ENCODE results near the gene NEK4.
"Not testable (repeated sequence)": the region's sequence is repeated elsewhere in the genome, so short reads cannot be mapped to it uniquely, and the experiment has no call there.

NEK4 gene

DNA sequence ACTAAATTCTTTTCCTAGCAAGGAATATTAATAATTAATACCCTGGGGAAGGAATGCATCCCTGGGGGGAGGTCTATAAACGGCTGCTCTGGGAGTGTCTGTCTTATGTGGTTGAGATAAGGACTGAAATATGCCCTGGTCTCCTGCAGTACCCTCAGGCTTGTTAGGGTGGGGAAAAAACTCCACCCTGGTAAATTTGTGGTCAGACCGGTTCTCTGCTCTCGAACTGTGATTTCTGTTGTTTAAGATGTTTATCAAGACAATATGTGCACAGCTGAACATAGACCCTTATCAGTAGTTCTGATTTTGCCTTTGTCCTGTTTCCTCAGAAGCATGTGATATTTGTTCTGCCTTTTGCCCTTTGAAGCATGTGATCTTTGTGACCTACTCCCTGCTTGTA, 42.0 kb downstream of the NEK4 start:
- H3K4me3 ChIP-seq (ENCODE audit: low read depth, low read length); CTCF ChIA-PET; POLR2A ChIA-PET; H3K9me3 ChIP-seq (ENCODE audit: control insufficient read depth, insufficient read depth, low read depth, low read length); H3K4me1 ChIP-seq (ENCODE audit: control insufficient read depth, insufficient read depth, low read length); H3K27ac ChIP-seq (ENCODE audit: extremely low read depth, low read depth, low read length): not testable (repeated sequence)
- peaks cover 0 to 45% of the 10 kb centered on the region in 2 experiments; a peak in 2 of 3 replicates for H3K36me3 ChIP-seq (ENCODE audit: control insufficient read depth in 2 of 2, insufficient read depth in 1 of 2, low read length in 2 of 2)

DNA sequence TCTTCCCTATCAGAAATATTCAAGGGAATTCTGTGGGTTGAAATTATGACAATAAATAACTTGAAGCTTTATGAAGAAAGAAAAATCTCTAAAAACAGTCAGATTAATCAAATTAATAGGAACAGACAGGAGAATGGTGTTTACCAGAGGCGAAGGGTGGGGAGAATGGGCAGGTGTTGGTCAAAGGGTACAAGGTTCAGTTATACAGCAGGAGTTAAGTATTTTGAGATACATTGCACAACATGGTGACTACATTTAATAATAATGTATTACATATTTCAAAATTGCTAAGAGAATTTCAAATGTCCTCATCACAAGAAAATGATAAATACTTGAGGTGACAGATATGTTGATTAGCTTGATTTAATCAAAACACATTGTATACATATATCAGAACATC, 46.2 kb downstream of the NEK4 start:
- POLR2A ChIA-PET, result no interaction called here
- Histone ChIP-seq H3K4me1 (ENCODE audit: control insufficient read depth, insufficient read depth, low read length) (no peaks in the 10 kb centered on the region), H3K36me3 (ENCODE audit: control insufficient read depth in 2 of 2, insufficient read depth in 1 of 2, low read length in 2 of 2) (peaks cover 0 to 21% of the 10 kb centered on the region in 2 experiments; a peak in 2 of 3 replicates), H3K9me3 (ENCODE audit: control insufficient read depth, insufficient read depth, low read depth, low read length) (no peaks in the 10 kb centered on the region), H3K27ac (ENCODE audit: extremely low read depth, low read depth, low read length) (no peak overlapping the region), H3K4me3 (ENCODE audit: low read depth, low read length) (no peak overlapping the region)
- CTCF ChIA-PET, result interaction anchor here (1.2 kb wide), 1 partner anchor 14 kb away, joined by 6 read pairs; no protein-coding TSS in a partner anchor
- no peak for TF ChIP-seq ZNF341 (tag by site-specific recombination; IDR thresholded peaks at IDR 0.05; ENCODE audit: low read depth)
- no peak for TF ChIP-seq ZIC2 (tag by site-specific recombination; IDR thresholded peaks at IDR 0.05)
- TF ChIP-seq ZNF157 (tag by site-specific recombination; IDR thresholded peaks at IDR 0.05), result no peak
- no peak for TF ChIP-seq SCRT2 (tag by site-specific recombination; IDR thresholded peaks at IDR 0.05)
- TF ChIP-seq ZXDB (tag by site-specific recombination; IDR thresholded peaks at IDR 0.05), result no peak
- no peak for TF ChIP-seq ZNF302 (tag by site-specific recombination; IDR thresholded peaks at IDR 0.05; ENCODE audit: low read depth)

DNA sequence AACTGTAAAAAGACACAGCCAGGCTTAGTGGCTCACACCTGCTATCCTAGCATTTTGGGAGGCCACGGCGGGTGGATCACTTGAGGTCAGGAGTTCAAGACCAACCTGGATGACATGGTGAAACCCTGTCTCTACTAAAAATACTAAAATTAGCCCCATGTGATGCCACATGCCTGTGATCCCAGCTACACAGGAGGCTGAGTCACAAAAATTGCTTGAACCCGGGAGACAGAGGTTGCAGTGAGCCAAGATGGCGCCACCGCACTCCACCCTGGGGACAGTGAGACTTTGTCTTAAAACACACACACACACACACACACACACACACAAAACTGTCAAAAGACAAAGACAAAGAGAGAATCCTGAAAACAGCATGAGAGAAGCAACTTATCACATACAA, 46.8 kb downstream of the NEK4 start:
- H3K9me3 ChIP-seq (ENCODE audit: control insufficient read depth, insufficient read depth, low read depth, low read length), result no peaks in the 10 kb centered on the region
- H3K27ac ChIP-seq (ENCODE audit: extremely low read depth, low read depth, low read length), result no peak overlapping the region
- peaks cover 0 to 24% of the 10 kb centered on the region in 2 experiments; a peak in 2 of 3 replicates for H3K36me3 ChIP-seq (ENCODE audit: control insufficient read depth in 2 of 2, insufficient read depth in 1 of 2, low read length in 2 of 2)
- ChIA-PET POLR2A (no interaction called here), CTCF (no interaction called here)
- no peaks in the 10 kb centered on the region for H3K4me1 ChIP-seq (ENCODE audit: control insufficient read depth, insufficient read depth, low read length)
- H3K4me3 ChIP-seq (ENCODE audit: low read depth, low read length), result no peak overlapping the region
- TF ChIP-seq ZNF585B (tag by site-specific recombination; IDR thresholded peaks at IDR 0.05) (no peak), ZNF292 (tag by site-specific recombination; IDR thresholded peaks at IDR 0.05; ENCODE audit: borderline replicate concordance, low read depth) (no peak), KLF9 (tag by site-specific recombination; IDR thresholded peaks at IDR 0.05; ENCODE audit: low read depth) (no peak), ZNF423 (tag by site-specific recombination; IDR thresholded peaks at IDR 0.05) (no peak), ZNF561 (tag by site-specific recombination; IDR thresholded peaks at IDR 0.05; ENCODE audit: borderline replicate concordance) (no peak), ZNF843 (tag by site-specific recombination; IDR thresholded peaks at IDR 0.05) (no peak)
- TF ChIP-seq, protein P1, sequence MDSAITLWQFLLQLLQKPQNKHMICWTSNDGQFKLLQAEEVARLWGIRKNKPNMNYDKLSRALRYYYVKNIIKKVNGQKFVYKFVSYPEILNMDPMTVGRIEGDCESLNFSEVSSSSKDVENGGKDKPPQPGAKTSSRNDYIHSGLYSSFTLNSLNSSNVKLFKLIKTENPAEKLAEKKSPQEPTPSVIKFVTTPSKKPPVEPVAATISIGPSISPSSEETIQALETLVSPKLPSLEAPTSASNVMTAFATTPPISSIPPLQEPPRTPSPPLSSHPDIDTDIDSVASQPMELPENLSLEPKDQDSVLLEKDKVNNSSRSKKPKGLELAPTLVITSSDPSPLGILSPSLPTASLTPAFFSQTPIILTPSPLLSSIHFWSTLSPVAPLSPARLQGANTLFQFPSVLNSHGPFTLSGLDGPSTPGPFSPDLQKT (IDR thresholded peaks at IDR 0.05; ENCODE audit: borderline replicate concordance, low read depth, low read length), result no peak

DNA sequence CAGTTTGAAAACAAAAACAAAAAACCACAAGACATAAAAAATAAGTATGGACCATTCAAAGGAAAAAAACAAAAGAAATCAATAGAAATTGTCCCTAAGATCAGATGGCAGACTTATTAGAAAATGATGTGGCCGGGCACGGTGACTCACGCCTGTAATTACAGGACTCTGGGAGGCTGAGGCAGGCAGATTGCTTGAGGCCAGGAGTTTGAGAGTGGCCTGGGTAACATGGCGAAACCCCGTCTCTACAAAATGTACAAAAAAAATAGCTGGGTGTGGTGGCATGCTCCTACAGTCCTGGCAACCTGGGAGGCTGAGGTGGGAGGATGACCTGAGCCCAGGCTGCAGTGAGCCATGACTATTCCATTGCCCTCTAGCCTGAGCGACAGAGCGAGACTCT, 48.2 kb downstream of the NEK4 start:
- CTCF ChIA-PET, result no interaction called here
- no peaks in the 10 kb centered on the region for H3K9me3 ChIP-seq (ENCODE audit: control insufficient read depth, insufficient read depth, low read depth, low read length)
- H3K27ac ChIP-seq (ENCODE audit: extremely low read depth, low read depth, low read length), result no peak overlapping the region
- no peaks in the 10 kb centered on the region for H3K4me1 ChIP-seq (ENCODE audit: control insufficient read depth, insufficient read depth, low read length)
- H3K36me3 ChIP-seq (ENCODE audit: control insufficient read depth in 2 of 2, insufficient read depth in 1 of 2, low read length in 2 of 2), result peaks cover 0 to 27% of the 10 kb centered on the region in 2 experiments; a peak in 2 of 3 replicates
- TF ChIP-seq ZNF677 (tag by site-specific recombination; IDR thresholded peaks at IDR 0.05) (no peak), ZNF16 (tag by site-specific recombination; IDR thresholded peaks at IDR 0.05; ENCODE audit: low read depth) (no peak), ZNF404 (tag by site-specific recombination; IDR thresholded peaks at IDR 0.05) (no peak), ZNF391 (tag by site-specific recombination; IDR thresholded peaks at IDR 0.05; ENCODE audit: borderline replicate concordance, low read depth) (no peak), KLF8 (tag by site-specific recombination; IDR thresholded peaks at IDR 0.05) (no peak), ZNF121 (tag by site-specific recombination; IDR thresholded peaks at IDR 0.05) (no peak), ZNF501 (tag by site-specific recombination; IDR thresholded peaks at IDR 0.05) (no peak), ZNF324 (tag by site-specific recombination; IDR thresholded peaks at IDR 0.05) (no peak), ZNF843 (tag by site-specific recombination; IDR thresholded peaks at IDR 0.05) (no peak), ZBTB17 (tag by site-specific recombination; IDR thresholded peaks at IDR 0.05) (no peak), ZNF266 (tag by site-specific recombination; IDR thresholded peaks at IDR 0.05; ENCODE audit: low read depth) (no peak), KLF7 (tag by site-specific recombination; IDR thresholded peaks at IDR 0.05; ENCODE audit: borderline replicate concordance) (no peak), ZBTB48 (tag by site-specific recombination; IDR thresholded peaks at IDR 0.05) (no peak)
- TF ChIP-seq, protein P2, sequence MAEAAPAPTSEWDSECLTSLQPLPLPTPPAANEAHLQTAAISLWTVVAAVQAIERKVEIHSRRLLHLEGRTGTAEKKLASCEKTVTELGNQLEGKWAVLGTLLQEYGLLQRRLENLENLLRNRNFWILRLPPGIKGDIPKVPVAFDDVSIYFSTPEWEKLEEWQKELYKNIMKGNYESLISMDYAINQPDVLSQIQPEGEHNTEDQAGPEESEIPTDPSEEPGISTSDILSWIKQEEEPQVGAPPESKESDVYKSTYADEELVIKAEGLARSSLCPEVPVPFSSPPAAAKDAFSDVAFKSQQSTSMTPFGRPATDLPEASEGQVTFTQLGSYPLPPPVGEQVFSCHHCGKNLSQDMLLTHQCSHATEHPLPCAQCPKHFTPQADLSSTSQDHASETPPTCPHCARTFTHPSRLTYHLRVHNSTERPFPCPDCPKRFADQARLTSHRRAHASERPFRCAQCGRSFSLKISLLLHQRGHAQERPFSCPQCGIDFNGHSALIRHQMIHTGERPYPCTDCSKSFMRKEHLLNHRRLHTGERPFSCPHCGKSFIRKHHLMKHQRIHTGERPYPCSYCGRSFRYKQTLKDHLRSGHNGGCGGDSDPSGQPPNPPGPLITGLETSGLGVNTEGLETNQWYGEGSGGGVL (tag by site-specific recombination; IDR thresholded peaks at IDR 0.05), result no peak
- TF ChIP-seq, protein P3, sequence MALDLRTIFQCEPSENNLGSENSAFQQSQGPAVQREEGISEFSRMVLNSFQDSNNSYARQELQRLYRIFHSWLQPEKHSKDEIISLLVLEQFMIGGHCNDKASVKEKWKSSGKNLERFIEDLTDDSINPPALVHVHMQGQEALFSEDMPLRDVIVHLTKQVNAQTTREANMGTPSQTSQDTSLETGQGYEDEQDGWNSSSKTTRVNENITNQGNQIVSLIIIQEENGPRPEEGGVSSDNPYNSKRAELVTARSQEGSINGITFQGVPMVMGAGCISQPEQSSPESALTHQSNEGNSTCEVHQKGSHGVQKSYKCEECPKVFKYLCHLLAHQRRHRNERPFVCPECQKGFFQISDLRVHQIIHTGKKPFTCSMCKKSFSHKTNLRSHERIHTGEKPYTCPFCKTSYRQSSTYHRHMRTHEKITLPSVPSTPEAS (tag by site-specific recombination; IDR thresholded peaks at IDR 0.05), result no peak
- POLR2A ChIA-PET, result no interaction called here
- no peak overlapping the region for H3K4me3 ChIP-seq (ENCODE audit: low read depth, low read length)
